Stimulated activated CD4-positive, alpha-beta T cell treated with anti-CD3 and anti-CD28 coated beads, Interleukin-4, amount 100 ng/mL, for 4 hours (primary cell): ENCODE measurements around the gene SSU72.
"Not testable (repeated sequence)": the region's sequence is repeated elsewhere in the genome, so short reads cannot be mapped to it uniquely, and the experiment has no call there.

Source experiments
- DNase-seq, 2 experiments: peaks; one replicate each; pipeline ENCODE4 v3.0.0-alpha.2; 2020

Gene SSU72

GRCh38 chr1:1540090-1540817 lies 34.4 kb downstream of the SSU72 start, which contains the start of gene TMEM240:
Gene TMEM240, minus strand, starts transcription at chr1:1540624. Its CDS starts 278 bp downstream, at chr1:1540346.
- peak; percentile 52 to 63 for DNase-seq

DNA sequence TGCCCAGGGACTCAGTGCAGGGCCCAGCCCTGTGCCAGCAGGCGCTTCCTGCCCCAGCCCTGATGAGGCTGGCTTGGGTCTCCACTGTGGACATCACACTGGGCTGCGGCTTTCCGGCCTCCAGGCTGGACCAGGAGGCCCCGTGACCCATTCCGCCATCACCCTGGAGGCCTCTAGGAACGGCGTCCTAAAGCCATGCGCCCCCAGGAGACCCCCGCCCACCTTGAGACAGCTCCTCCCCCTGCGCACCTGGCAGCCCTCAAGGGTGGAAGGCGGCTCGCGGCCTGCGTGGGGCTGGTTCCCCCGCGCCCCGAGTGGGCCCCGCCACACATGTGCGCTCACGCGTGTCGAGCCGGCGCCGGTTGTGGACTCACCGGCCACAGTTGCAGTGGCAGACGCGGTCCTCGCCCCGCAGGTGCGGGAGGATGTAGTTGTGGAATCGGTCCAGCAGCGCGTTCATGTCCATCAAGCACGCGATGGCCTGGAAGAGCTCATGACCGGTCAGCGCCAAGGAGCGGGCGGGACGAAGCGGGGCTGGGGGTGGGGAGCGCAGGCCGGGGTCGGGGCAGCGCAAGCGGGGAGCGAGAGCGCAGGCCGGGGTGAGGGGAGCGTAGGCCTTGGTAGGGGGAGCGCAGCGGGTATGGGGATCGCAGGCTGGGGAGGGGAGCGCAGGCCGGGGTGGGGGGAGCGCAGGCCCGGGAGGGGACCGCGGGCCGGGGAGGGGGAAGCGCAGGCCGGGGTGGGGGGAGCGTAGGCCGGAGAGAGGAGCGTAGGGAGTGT lies 35.2 kb downstream of the SSU72 start:
- DNase-seq = no peak

DNA sequence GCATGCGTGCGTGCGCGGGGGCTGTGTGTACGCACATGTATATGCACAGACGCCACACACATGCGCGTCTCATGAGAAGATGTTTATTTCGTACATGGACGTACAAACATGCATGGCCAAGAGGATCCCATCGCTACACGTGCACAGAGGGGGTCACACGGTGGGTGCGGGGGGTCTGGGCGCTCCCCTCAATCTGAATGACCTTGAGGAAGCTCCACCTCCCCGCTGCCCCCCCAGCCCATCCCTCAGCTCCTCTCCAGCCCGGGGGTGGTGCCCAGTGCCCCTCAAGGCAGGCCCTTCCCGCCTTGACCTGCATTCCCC lies 35.7 kb downstream of the SSU72 start:
- DNase-seq = no peak

DNA sequence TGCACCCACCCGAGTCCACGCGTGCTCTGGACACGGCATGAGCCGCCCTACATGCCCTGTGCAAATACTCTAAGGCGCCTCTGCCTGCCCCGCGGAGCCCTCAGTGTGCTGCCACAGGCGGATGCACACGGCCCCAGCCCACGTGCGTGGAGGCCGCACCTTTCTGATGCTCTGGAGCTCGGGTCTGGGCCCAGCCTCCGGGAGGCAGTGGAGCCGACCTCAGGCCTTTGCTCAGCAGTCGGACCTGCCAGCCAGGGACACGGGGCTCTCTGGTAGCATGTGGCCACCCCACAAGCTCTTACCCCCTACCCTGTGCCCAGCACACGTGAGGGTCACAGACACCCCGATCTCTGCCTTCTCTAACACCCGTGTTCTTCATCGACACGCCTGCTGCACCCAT lies 36.3 kb downstream of the SSU72 start:
- no peak for DNase-seq

DNA sequence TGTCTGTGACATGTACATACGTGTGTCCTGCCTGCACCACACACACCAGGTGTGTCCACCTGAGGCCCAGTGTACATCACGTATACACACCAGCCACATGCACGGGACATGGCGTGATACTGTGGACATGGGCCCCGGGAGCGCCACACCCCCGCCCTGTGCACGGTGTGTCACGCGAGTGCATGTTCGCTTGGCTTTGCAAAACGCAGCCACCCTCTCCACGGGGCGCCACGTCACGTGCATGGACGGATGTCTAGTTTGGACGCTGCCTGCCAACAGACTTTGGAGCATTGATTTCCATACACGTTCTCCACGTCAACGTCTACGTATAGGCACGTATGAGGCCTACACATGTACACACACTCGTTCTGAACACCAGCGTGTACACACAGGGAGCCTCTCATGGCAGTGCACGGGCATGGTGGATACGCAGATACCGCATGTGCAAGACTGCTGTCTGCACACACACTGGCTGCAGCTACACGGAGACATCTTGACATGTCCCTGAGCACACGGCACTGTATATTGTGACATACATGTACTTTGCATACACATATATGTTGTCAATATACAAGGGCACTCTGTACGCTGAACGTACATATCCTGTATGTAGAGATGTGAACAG lies 36.9 kb downstream of the SSU72 start:
- DNase-seq = no peak

- DNase-seq = no peak
Observed at GRCh38 chr1:1536938-1537546, 37.6 kb downstream of the SSU72 start.

GRCh38 chr1:1536019-1536937 lies 38.4 kb downstream of the SSU72 start:
- DNase-seq = no peak

GRCh38 chr1:1535201-1536018 lies 39.3 kb downstream of the SSU72 start:
- DNase-seq = no peak

DNA sequence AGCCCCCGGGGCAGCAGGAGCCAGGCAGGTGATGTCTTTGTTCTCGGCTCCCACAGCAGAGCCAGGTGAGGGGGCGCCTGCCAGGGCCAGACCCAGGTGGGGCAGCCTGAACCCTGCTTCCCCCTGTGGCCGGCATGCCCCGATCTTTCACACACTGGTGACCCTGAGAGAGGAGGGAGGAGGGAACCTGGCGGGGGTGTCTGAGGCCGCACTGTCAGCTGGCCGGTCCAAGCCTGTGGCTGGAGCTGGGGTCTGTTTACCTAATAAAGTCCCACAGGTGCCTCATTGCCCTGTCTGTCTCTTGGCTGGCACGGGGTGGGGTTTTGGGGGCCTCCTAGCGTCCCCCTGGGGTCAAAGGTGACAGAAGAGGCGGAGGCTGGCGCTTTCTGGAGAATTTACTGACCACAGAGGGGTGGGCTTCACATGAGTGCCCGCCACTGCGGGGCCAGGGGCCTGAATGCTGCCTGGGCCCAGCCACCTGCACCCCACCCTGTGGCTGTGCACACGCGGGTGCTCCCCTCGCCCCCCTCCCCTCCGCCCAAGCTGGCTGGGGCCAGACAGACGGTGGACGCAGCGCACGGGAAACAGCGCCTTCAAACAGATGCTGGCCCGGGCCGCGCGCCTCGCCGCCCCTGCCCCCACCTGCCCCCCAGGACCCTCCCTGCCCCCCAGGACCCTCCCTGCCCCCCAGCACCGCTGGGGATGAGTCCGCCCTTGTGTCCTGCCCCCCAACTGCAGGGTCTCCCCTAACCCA lies 40.1 kb downstream of the SSU72 start:
- DNase-seq = no peak

- DNase-seq = not testable (repeated sequence)
Observed at GRCh38 chr1:1533894-1534291, 40.8 kb downstream of the SSU72 start.

- DNase-seq = not testable (repeated sequence)
Observed at GRCh38 chr1:1533176-1533893, 41.3 kb downstream of the SSU72 start.

GRCh38 chr1:1531947-1532346 lies 42.7 kb downstream of the SSU72 start:
- no peak for DNase-seq

GRCh38 chr1:1529936-1530335 lies 44.7 kb downstream of the SSU72 start:
- DNase-seq = no peak

GRCh38 chr1:1529321-1529720 lies 45.3 kb downstream of the SSU72 start:
- DNase-seq = no peak

DNA sequence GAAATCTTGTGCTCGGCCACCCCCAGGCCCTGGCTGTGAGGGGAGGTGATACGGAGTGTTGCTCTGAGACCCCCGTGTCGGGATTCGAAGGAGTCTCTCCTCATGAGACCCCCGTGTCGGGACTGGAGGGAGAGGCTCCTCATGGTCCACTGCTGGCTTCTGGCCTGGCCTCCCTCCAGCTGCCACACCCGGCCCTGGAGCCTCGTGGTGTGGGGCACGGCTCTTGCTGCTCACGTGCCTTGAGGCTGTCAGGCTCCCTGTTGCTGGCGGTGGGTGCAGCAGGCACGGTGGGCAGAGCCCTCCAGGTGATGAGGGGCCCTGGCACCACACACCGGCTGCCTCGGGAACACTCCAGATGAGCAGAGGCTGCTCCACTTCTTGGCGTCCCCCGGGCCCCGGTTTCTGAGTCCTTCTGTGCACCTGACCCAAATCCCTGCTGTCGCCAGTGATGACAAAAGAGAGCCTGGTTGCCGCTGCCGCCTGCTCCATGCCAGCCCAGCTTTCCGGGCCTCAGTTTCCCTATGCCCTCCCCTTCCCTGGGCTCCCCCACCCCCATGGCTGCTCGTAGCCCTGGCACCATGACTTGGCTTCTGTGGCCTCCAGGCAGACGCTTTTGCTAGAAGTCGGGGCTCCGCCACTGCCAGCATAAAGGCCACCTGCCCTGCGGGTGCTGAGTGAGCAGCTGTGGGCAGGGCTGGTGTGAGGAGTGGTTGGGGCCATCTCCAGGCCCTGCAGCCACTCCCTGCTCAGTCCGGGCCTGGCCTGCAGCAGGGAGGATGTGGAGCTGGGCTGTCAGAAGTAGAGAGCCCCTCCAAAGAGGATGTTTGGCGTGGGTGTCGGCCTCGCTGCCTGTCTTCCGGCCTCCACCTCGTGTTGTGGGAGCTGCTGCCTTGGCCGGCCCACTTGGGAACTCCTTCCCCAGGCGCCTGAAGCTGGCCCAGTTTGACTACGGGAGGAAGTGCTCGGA lies 46.1 kb downstream of the SSU72 start:
- no peak for DNase-seq

DNA sequence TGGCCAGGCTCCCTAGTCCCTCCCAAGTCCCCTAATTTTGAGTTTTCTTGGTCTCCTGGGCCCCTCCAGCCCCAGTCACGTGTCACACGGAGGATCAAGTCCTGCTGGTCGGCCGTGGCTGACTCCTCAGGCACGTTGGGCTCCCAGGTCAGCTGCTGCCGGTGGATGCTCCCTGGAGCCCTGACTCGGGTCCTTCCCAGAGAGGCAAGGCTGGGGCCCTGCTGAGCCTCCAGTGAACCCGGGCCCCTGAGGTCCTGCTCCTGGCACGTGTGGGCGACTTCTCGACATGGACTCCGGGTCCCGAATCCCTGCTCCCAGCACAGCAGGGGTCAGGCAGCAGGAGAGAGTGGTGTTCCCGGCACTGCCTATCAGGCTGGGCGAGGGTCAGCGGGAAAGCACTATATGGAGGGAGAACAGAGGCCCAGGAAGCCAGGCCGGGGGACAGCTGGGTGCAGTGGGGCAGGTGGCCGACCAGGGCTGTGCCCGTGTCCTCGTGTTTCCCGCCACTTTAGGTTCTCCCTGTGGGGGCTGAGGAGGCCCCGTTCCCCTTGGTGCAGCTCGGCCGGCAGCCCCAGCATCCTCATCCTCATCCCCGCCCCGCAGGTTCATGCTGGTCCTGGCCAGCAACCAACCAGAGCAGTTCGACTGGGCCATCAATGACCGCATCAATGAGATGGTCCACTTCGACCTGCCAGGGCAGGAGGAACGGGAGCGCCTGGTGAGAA lies 47.4 kb downstream of the SSU72 start:
- no peak for DNase-seq

GRCh38 chr1:1526476-1526875 lies 48.2 kb downstream of the SSU72 start:
- DNase-seq = not testable (repeated sequence)
